ENCODE measurements around the gene IL24. TPM values are rescaled to one million over a fixed set of nuclear protein-coding genes. Genes with fewer than 3 reads are reported as not detected.
A peak's percentile ranks its signal among the peaks of the same experiment; 100 is the strongest.
"Not testable (repeated sequence)": the region's sequence is repeated elsewhere in the genome, so short reads cannot be mapped to it uniquely, and the experiment has no call there.

IL24 gene
- total RNA-seq, 2 donors from 2014 or later, result not detected

- peak; percentile 65 for DNase-seq (ENCODE audit: low spot score)
- intact Hi-C loops (cut with DNase I), result loop anchor here (10.0 kb wide), 1 partner anchor 430 kb away; no protein-coding TSS in a partner anchor
Measured at GRCh38 chr1:206915030-206915735, 17.9 kb downstream of the IL24 start.

- peak; percentile 43 for DNase-seq (ENCODE audit: low spot score)
- intact Hi-C loops (cut with DNase I), result loop anchor here (10.0 kb wide), 1 partner anchor 431 kb away; no protein-coding TSS in a partner anchor
Measured at GRCh38 chr1:206916000-206916709, 18.9 kb downstream of the IL24 start.

GRCh38 chr1:206918076-206918475, 20.8 kb downstream of the IL24 start:
- intact Hi-C loops (cut with DNase I), result loop anchor here (10.0 kb wide), 1 partner anchor 433 kb away; no protein-coding TSS in a partner anchor
- peak; percentile 45 for DNase-seq (ENCODE audit: low spot score)

- intact Hi-C loops (cut with DNase I), result no loop called here
- DNase-seq (ENCODE audit: low spot score), result no peak
Measured at GRCh38 chr1:206921772-206922265, 24.6 kb downstream of the IL24 start, which contains the start of gene FCMR. Gene FCMR (minus strand): TSS chr1:206921941. CDS start chr1:206921854, 87 bp downstream.

- DNase-seq (ENCODE audit: low spot score), result peak; percentile 42
Measured at GRCh38 chr1:206922524-206922923, 25.3 kb downstream of the IL24 start.

GRCh38 chr1:206923009-206923960, 26.0 kb downstream of the IL24 start:
- DNase-seq (ENCODE audit: low spot score), result peak; percentile 78
- intact Hi-C loops (cut with DNase I), result no loop called here

More at GRCh38 chr1:206922524-206922923, 25.3 kb downstream of the IL24 start:
- intact Hi-C loops (cut with DNase I), result no loop called here

- peak; percentile 58 for DNase-seq (ENCODE audit: low spot score)
- intact Hi-C loops (cut with DNase I), result not testable (repeated sequence)
Measured at GRCh38 chr1:206923961-206924557, 26.8 kb downstream of the IL24 start.

GRCh38 chr1:206924592-206925105, 27.4 kb downstream of the IL24 start:
- DNase-seq (ENCODE audit: low spot score), result peak; percentile 26
- intact Hi-C loops (cut with DNase I), result no loop called here

- intact Hi-C loops (cut with DNase I), result no loop called here
- DNase-seq (ENCODE audit: low spot score), result peak; percentile 81
Measured at GRCh38 chr1:206925106-206925736, 28.0 kb downstream of the IL24 start.

- intact Hi-C loops (cut with DNase I), result no loop called here
- DNase-seq (ENCODE audit: low spot score), result no peak
Measured at GRCh38 chr1:206926286-206926685, 29.0 kb downstream of the IL24 start.

- no peak for DNase-seq (ENCODE audit: low spot score)
- intact Hi-C loops (cut with DNase I), result no loop called here
Measured at GRCh38 chr1:206929524-206929923, 32.3 kb downstream of the IL24 start.

- intact Hi-C loops (cut with DNase I), result no loop called here
- peak; percentile 76 for DNase-seq (ENCODE audit: low spot score)
Measured at GRCh38 chr1:206930210-206930798, 33.1 kb downstream of the IL24 start.

- peak; percentile 9 for DNase-seq (ENCODE audit: low spot score)
- intact Hi-C loops (cut with DNase I), result no loop called here
Measured at GRCh38 chr1:206931709-206932108, 34.5 kb downstream of the IL24 start.

- intact Hi-C loops (cut with DNase I), result no loop called here
- peak; percentile 44 for DNase-seq (ENCODE audit: low spot score)
Measured at GRCh38 chr1:206932177-206932576, 34.9 kb downstream of the IL24 start.

- peak; percentile 81 for DNase-seq (ENCODE audit: low spot score)
- intact Hi-C loops (cut with DNase I), result no loop called here
Measured at GRCh38 chr1:206933333-206933945, 36.2 kb downstream of the IL24 start.

- DNase-seq (ENCODE audit: low spot score), result peak; percentile 82
- intact Hi-C loops (cut with DNase I), result loop anchor here in 1 of 2 donors (1.0 kb wide), 1 partner anchor 45 kb away; no protein-coding TSS in a partner anchor
Measured at GRCh38 chr1:206935491-206936067, 38.3 kb downstream of the IL24 start.

- intact Hi-C loops (cut with DNase I), result no loop called here
- DNase-seq (ENCODE audit: low spot score), result no peak
Measured at GRCh38 chr1:206937425-206937824, 40.2 kb downstream of the IL24 start.

All from posterior vena cava (tissue), 2 donors.